GM19351 (cell line): ENCODE data around the gene LRRC8A.
"Not testable (repeated sequence)": the region's sequence is repeated elsewhere in the genome, so short reads cannot be mapped to it uniquely, and the experiment has no call there.

Source experiments
- ATAC-seq: cut with Tn5 transposase; IDR thresholded peaks from one replicate; pipeline ENCODE4 v1.9.1; 2021; ENCODE audit warnings: mild to moderate bottlenecking, moderate library complexity; ENCODE audit not compliant: unreplicated experiment

The LRRC8A gene

DNA sequence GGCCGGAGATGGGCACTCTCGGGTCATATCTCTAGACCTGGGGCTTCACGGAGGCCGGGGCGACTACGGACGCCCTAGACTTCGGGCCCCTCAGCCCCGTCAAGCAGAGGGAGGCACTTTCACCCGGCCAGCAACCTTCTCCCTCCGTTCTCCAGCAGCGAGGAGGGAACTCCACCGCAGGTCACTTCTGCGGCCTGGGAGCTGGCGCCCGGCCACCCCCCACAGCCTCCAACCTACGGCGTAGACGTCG is 65.3 kb downstream of the LRRC8A start:
- ATAC-seq = no peak

DNA sequence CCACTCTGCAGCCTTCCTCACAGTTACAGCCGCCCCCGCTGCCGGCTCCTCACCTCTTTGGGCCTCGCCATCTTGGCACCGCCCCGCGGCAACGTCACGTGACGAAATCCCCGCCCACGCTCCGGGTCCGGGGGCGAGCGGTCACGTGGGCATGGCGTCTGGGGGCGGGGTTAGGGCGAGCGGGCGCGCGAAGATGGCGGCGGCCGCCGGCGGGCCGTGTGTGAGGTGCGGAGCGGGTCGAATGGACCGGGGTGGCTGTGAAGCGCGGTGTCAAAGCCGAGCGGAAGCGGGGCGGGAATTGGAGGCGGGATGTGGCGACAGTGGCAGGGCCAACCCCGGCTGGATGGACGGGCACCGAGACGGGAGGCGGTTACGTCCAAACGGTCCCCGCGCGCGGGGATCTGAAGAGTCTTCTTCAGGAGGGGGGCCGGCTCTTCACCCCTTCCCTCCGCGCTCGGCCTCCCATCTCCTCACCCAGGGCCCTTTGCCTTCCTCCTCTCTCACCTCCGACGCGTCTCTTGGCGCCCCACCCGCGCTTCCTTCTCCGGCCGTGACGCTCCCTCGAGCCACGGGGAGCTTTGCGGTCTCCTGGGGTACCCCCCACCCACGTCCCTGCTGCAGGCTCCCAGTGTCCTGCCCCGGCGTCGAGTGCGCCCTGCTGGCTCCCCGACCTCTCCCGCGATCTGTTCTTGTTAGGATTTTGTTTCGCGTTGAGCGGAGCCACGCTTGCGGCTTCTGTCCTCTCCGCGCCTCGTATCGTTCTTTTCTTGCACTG is 65.8 kb downstream of the LRRC8A start, which contains the start of the genes DOLK and NUP188:
TSS of gene DOLK (minus strand) at position 77 of the 775 bp plus-strand sequence. CDS start 300 bp downstream, outside the sequence.
TSS of gene NUP188 (plus strand) at position 173 of the 775 bp plus-strand sequence. CDS start at position 194, 21 bp downstream.
- ATAC-seq = peak; percentile 71

DNA sequence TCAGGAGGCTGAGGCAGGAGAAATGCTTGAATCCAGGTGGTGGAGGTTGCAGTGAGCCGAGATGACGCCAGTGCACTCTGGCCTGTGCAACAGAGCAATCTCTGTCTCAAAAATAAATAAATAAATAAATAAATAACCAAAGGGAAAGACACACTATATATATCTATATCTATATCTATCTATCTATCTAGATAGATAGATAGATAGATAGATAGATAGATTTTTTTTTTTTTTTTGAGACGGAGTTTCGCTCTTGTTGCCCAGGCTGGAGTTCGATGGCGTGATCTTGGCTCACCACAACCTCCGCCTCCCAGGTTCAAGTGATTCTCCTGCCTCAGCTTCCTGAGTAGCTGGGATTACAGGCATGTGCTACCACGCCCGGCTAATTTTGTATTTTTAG is 79.5 kb downstream of the LRRC8A start:
- not testable (repeated sequence) for ATAC-seq
